Kidney (tissue), 22 donors: ENCODE data around the gene DDX47. TPM values are rescaled to one million over a fixed set of nuclear protein-coding genes. Genes with fewer than 3 reads are reported as not detected.

ENCODE experiments used
- DNase-seq, 5 donors: peaks; one replicate each; pipeline ENCODE4 v3.0.0-alpha.2; 2013 to 2020
- FAIRE-seq: peaks from 2 replicates; lab custom pipeline; 2012; peaks lifted over from hg19 to GRCh38; lab: Jason Lieb, UNC
- H3K27ac ChIP-seq, 2 donors: one replicate each; pipeline ENCODE4 v1.7.0; 2013; ENCODE audit warnings: low read depth in 2 of 2, low read length in 2 of 2, inconsistent platforms in 1 of 2
- H3K27me3 ChIP-seq: one replicate; pipeline ENCODE4 v1.7.1; 2013; ENCODE audit warnings: low read length, inconsistent platforms; ENCODE audit not compliant: control insufficient read depth, insufficient read depth
- H3K36me3 ChIP-seq, 3 donors: one replicate each; pipeline versions ENCODE4 v1.7.0 to v1.7.1; 2013; ENCODE audit warnings: low read length in 3 of 3, control low read depth in 1 of 3, inconsistent platforms in 1 of 3; ENCODE audit not compliant: insufficient read depth in 3 of 3, control insufficient read depth in 2 of 3
- H3K4me1 ChIP-seq, 3 donors: one replicate each; pipeline versions ENCODE4 v1.7.0 to v1.7.1; 2013; ENCODE audit warnings: low read length in 3 of 3, inconsistent platforms in 1 of 3, low read depth in 1 of 3; ENCODE audit not compliant: control insufficient read depth in 2 of 3, insufficient read depth in 2 of 3
- H3K4me3 ChIP-seq, 3 donors: one replicate each; pipeline versions ENCODE4 v1.7.0 to v1.8.1; 2013; ENCODE audit warnings: low read length in 3 of 3, control low read depth in 1 of 3, inconsistent platforms in 1 of 3
- H3K9ac ChIP-seq, 3 donors: one replicate each; pipeline versions ENCODE4 v1.7.0 to v1.7.1; 2013; ENCODE audit warnings: low read length in 3 of 3, control low read depth in 1 of 3, inconsistent platforms in 1 of 3
- H3K9me3 ChIP-seq, 3 donors: one replicate each; pipeline versions ENCODE4 v1.7.0 to v1.7.1; 2013; ENCODE audit warnings: low read length in 3 of 3, control low read depth in 1 of 3, inconsistent platforms in 1 of 3; ENCODE audit not compliant: control insufficient read depth in 2 of 3, insufficient read depth in 1 of 3
- CTCF ChIP-seq: IDR thresholded peaks from 3 replicates; pipeline ENCODE4 v1.5.1; 2012; ENCODE audit warnings: mild to moderate bottlenecking, moderate library complexity, borderline replicate concordance; ENCODE audit not compliant: insufficient read depth; ENCODE audit errors: extremely low read depth
- intact Hi-C: fragments of 100-400 bp; cut with DNase I; formaldehyde crosslinking; loops from one replicate; pipeline ENCODE4 v1.11.1; 2022
- long read RNA-seq, 10 donors: library from polyadenylated mRNA in 1 of 10; unstranded in 1 of 10; transcript quantifications; one replicate each; pipeline ENCODE4 v2.0.0 and lab custom pipeline, GENCODE V29; 2021 to 2026
- polyA plus RNA-seq: library from polyadenylated mRNA; stranded (reverse); fragments of 350-450 nt; fragmentation: Illumina TruSeq; extraction: RNeasy Lipid Tissue Mini Kit (QIAGEN cat#74804); gene quantifications from one replicate; pipeline ENCODE4 v1.2.3, GENCODE V29; 2014; ENCODE audit warnings: low read depth, low replicate concordance; ENCODE audit not compliant: insufficient read depth
- total RNA-seq: library from RNA; stranded (reverse); fragmentation: NEBNext Ultra II Directional; extraction: Animal tissue kit (Norgen Biotek cat#: 25700); gene quantifications from one replicate; pipeline ENCODE4 v1.2.1, GENCODE V29; 2021
- donor health status: control.
- donor health status: control.
- donor health status: control.
- donor health status: control.
- donor health status: control.
- donor health status: DM: yes; HTN: yes; CAD: no.
- donor health status: Normal renal cell carcinoma (clear cell type).

The DDX47 gene
- total RNA-seq, result 50.9 TPM
- polyA plus RNA-seq, result 35.1 TPM
- long read RNA-seq, donor 1, transcript DDX47-202 (12 exons, 1,817 nt), result major isoform, 15 of 15 reads
- long read RNA-seq, donor 1, partial matches to known transcripts, result 0 of 15 reads
- long read RNA-seq, donor 1, other reads (novel, unspliced or antisense), result 0 of 15 reads
- long read RNA-seq, donor 2, transcript DDX47-202 (12 exons, 1,817 nt), result major isoform, 18 of 19 reads
- long read RNA-seq, donor 2, partial matches to known transcripts, result 0 of 19 reads
- long read RNA-seq, donor 2, other reads (novel, unspliced or antisense), result 0 of 19 reads
- long read RNA-seq, donor 3, transcript DDX47-202 (12 exons, 1,817 nt), result major isoform, 18 of 19 reads
- long read RNA-seq, donor 3, partial matches to known transcripts, result 0 of 19 reads
- long read RNA-seq, donor 3, other reads (novel, unspliced or antisense), result 0 of 19 reads
- long read RNA-seq, donor 4, transcript DDX47-202 (12 exons, 1,817 nt), result major isoform, 13 of 15 reads
- long read RNA-seq, donor 4, partial matches to known transcripts, result 0 of 15 reads
- long read RNA-seq, donor 4, other reads (novel, unspliced or antisense), result 0 of 15 reads
- long read RNA-seq, donor 5, partial matches to known transcripts, result 0 of 2 reads
- long read RNA-seq, donor 5, other reads (novel, unspliced or antisense), result 0 of 2 reads
- long read RNA-seq, donor 6, transcript DDX47-202 (12 exons, 1,817 nt), result major isoform, 28 of 54 reads
- long read RNA-seq, donor 6, partial matches to known transcripts, result 25 of 54 reads
- long read RNA-seq, donor 6, other reads (novel, unspliced or antisense), result 0 of 54 reads
- long read RNA-seq, donor 7, transcript DDX47-202 (12 exons, 1,817 nt), result major isoform, 28 of 30 reads
- long read RNA-seq, donor 7, partial matches to known transcripts, result 1 of 30 reads
- long read RNA-seq, donor 7, other reads (novel, unspliced or antisense), result 0 of 30 reads
- long read RNA-seq, donor 8, transcript DDX47-202 (12 exons, 1,817 nt), result major isoform, 11 of 12 reads
- long read RNA-seq, donor 8, partial matches to known transcripts, result 0 of 12 reads
- long read RNA-seq, donor 8, other reads (novel, unspliced or antisense), result 0 of 12 reads
- long read RNA-seq, donor 9, transcript DDX47-202 (12 exons, 1,817 nt), result major isoform, 11 of 12 reads
- long read RNA-seq, donor 9, partial matches to known transcripts, result 0 of 12 reads
- long read RNA-seq, donor 9, other reads (novel, unspliced or antisense), result 0 of 12 reads
- long read RNA-seq, donor 10, transcript DDX47-202 (12 exons, 1,817 nt), result major isoform, 10 of 31 reads
- long read RNA-seq, donor 10, partial matches to known transcripts, result 19 of 31 reads
- long read RNA-seq, donor 10, other reads (novel, unspliced or antisense), result 0 of 31 reads

- peaks cover 4 to 10% (median 5%) of the 10 kb centered on the region in 3 donors for H3K4me1 ChIP-seq
Observed at GRCh38 chr12:12813120-12814101, at the start of gene DDX47. Gene DDX47 (plus strand): TSS chr12:12813346. CDS start chr12:12813368, 22 bp downstream.

GRCh38 chr12:12764824-12765223 lies 48.3 kb upstream of the DDX47 start:
- DNase-seq (no peak), FAIRE-seq (no peak)
- Histone ChIP-seq H3K9me3 (no peaks in the 10 kb centered on the region), H3K4me1 (no peaks in the 10 kb centered on the region), H3K36me3 (no peaks in the 10 kb centered on the region), H3K4me3 (no peak overlapping the region), H3K9ac (no peak overlapping the region), H3K27me3 (no peaks in the 10 kb centered on the region), H3K27ac (no peak overlapping the region)
- intact Hi-C loops, result no loop called here
- no peak for TF ChIP-seq CTCF

More at GRCh38 chr12:12813120-12814101, at the start of gene DDX47:
- TF ChIP-seq CTCF, result peak; percentile 93
- no peak for FAIRE-seq
- intact Hi-C loops, result no loop called here
- Histone ChIP-seq H3K27me3 (no peaks in the 10 kb centered on the region), H3K27ac (peak within 1 kb of the TSS in 1 of 2 donors; percentile 37), H3K9ac (peak within 1 kb of the TSS; percentile 66 to 95 (median 91)), H3K36me3 (peaks cover 0 to 11% (median 2%) of the 10 kb centered on the region in 3 donors), H3K4me3 (peak within 1 kb of the TSS; percentile 82 to 97 (median 97)), H3K9me3 (no peaks in the 10 kb centered on the region)
- DNase-seq, result peak; percentile 96 to 97 (median 96)

- intact Hi-C loops, result no loop called here
- Histone ChIP-seq H3K36me3 (no peaks in the 10 kb centered on the region), H3K9ac (no peak overlapping the region), H3K27me3 (no peaks in the 10 kb centered on the region), H3K4me3 (no peak overlapping the region), H3K9me3 (no peaks in the 10 kb centered on the region), H3K27ac (no peak overlapping the region), H3K4me1 (no peaks in the 10 kb centered on the region)
- TF ChIP-seq CTCF, result no peak
- FAIRE-seq (no peak), DNase-seq (no peak)
Observed at GRCh38 chr12:12770262-12770661, 42.9 kb upstream of the DDX47 start.
